Measurements from ENCODE around the gene ADAM17.

DNA sequence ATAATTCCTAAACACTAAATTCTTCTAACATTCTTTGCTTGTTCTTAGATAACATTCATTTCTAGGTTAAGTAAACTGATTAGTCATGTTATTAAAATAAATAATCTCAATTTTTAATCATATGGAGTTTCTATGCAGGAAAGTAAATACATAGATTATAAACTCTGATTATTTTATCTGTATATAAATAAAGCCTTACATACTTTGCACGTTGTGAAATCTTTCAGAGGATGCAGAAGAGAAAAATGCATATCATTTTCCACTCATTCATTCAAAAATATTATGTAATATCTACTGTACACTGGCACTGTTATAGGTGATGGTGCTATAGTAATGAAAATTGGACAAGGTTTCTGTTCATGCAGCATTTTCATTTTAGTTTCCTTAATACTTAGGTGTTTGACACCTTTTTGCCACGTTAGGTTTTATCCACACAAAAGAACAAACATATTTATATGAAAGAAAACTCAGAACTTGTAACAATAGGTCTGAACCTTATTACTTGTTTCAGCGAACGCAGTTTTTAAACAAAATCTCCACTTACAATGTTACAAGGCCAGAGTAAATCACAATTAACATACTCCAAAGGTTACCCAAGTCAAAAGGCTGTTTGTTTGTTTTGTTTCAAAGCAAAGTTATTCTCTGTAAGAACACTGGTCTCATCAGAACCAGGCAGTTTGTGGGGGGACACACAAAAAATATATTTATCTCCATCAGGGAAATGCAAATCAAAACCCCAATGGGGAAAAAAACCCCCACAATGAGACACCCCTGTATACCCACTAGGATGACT is 27.4 kb downstream of the ADAM17 start:
- TF ChIP-seq, protein P1, sequence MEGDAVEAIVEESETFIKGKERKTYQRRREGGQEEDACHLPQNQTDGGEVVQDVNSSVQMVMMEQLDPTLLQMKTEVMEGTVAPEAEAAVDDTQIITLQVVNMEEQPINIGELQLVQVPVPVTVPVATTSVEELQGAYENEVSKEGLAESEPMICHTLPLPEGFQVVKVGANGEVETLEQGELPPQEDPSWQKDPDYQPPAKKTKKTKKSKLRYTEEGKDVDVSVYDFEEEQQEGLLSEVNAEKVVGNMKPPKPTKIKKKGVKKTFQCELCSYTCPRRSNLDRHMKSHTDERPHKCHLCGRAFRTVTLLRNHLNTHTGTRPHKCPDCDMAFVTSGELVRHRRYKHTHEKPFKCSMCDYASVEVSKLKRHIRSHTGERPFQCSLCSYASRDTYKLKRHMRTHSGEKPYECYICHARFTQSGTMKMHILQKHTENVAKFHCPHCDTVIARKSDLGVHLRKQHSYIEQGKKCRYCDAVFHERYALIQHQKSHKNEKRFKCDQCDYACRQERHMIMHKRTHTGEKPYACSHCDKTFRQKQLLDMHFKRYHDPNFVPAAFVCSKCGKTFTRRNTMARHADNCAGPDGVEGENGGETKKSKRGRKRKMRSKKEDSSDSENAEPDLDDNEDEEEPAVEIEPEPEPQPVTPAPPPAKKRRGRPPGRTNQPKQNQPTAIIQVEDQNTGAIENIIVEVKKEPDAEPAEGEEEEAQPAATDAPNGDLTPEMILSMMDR (conservative IDR thresholded peaks at IDR 0.05 in 1 of 2, IDR thresholded peaks at IDR 0.05 in 1 of 2; ENCODE audit: low read depth in 1 of 2, low read length in 2 of 2) = no peak
- TF ChIP-seq EZH2 (IDR thresholded peaks at IDR 0.05; ENCODE audit: low read length, missing control alignments) = no peak

Measured in fibroblast of lung (primary cell).